Liver (tissue), 3 donors: ENCODE measurements around the gene URI1.

Experiments
- CTCF ChIP-seq: fragments of 150-350 bp; IDR thresholded peaks from 2 replicates; pipeline ENCODE4 v1.5.1; 2017; ENCODE audit warnings: improper control_type of control experiment, low read depth, low read length; ENCODE audit not compliant: missing input control
- EGR1 ChIP-seq, 2 donors: IDR thresholded peaks; 2 replicates each; pipeline ENCODE4 v1.6.1; 2016 to 2018; ENCODE audit warnings: antibody characterized with exemption in 2 of 2, low read depth in 2 of 2
- GABPA ChIP-seq, 2 donors: IDR thresholded peaks in 1 of 2; conservative IDR thresholded peaks in 1 of 2; 2 replicates each; pipeline ENCODE4 v1.6.1; 2016; ENCODE audit warnings: antibody characterized with exemption in 2 of 2, mild to moderate bottlenecking in 1 of 2, moderate library complexity in 1 of 2
- HNF4A ChIP-seq, 2 donors: conservative IDR thresholded peaks; 2 replicates each; pipeline ENCODE4 v1.6.1; 2016; ENCODE audit warnings: antibody characterized with exemption in 2 of 2, mild to moderate bottlenecking in 2 of 2
- JUND ChIP-seq, 2 donors: IDR thresholded peaks; 2 replicates each; pipeline ENCODE4 v1.6.1; 2016; ENCODE audit warnings: antibody characterized with exemption in 2 of 2
- RAD21 ChIP-seq, 2 donors: IDR thresholded peaks; 2 replicates each; pipeline ENCODE4 v1.6.1; 2016; ENCODE audit warnings: antibody characterized with exemption in 2 of 2, mild to moderate bottlenecking in 2 of 2
- TAF1 ChIP-seq: conservative IDR thresholded peaks from 2 replicates; pipeline ENCODE4 v1.6.1; 2016; ENCODE audit warnings: antibody characterized with exemption, mild to moderate bottlenecking
- YY1 ChIP-seq: IDR thresholded peaks from 2 replicates; pipeline ENCODE4 v1.6.1; 2016; ENCODE audit warnings: antibody characterized with exemption, mild to moderate bottlenecking
- TF ChIP-seq, protein P1 (sequence below): IDR thresholded peaks from 2 replicates; pipeline ENCODE4 v1.6.1; 2016; ENCODE audit warnings: antibody characterized with exemption
- donor health status: healthy.
- donor health status: healthy.

GRCh38 chr19:29928831-29929230, 13.2 kb upstream of the URI1 start:
- TF ChIP-seq YY1 (no peak), CTCF (no peak), HNF4A (conservative IDR thresholded peaks at IDR 0.05) (no peak), TAF1 (no peak), RAD21 (IDR thresholded peaks at IDR 0.05) (no peak), GABPA (IDR thresholded peaks at IDR 0.05 in 1 of 2, conservative IDR thresholded peaks at IDR 0.05 in 1 of 2) (no peak), JUND (IDR thresholded peaks at IDR 0.05) (no peak), EGR1 (IDR thresholded peaks at IDR 0.05; ENCODE audit: low read depth in 2 of 2) (no peak)
- TF ChIP-seq, protein P1, sequence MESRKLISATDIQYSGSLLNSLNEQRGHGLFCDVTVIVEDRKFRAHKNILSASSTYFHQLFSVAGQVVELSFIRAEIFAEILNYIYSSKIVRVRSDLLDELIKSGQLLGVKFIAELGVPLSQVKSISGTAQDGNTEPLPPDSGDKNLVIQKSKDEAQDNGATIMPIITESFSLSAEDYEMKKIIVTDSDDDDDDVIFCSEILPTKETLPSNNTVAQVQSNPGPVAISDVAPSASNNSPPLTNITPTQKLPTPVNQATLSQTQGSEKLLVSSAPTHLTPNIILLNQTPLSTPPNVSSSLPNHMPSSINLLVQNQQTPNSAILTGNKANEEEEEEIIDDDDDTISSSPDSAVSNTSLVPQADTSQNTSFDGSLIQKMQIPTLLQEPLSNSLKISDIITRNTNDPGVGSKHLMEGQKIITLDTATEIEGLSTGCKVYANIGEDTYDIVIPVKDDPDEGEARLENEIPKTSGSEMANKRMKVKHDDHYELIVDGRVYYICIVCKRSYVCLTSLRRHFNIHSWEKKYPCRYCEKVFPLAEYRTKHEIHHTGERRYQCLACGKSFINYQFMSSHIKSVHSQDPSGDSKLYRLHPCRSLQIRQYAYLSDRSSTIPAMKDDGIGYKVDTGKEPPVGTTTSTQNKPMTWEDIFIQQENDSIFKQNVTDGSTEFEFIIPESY, result no peak
